ENCODE data around the gene RBM39.

GRCh38 chr20:35700625-35701148, 41.4 kb downstream of the RBM39 start:
- TF ChIP-seq ESRRA (IDR thresholded peaks at IDR 0.05; ENCODE audit: borderline replicate concordance, low read depth) (no peak), CTCF (IDR thresholded peaks at IDR 0.05 in 2 of 3, conservative IDR thresholded peaks at IDR 0.05 in 1 of 3; ENCODE audit: insufficient read depth in 2 of 3, low read depth in 1 of 3, low read length in 3 of 3) (no peak), SIN3A (IDR thresholded peaks at IDR 0.05; ENCODE audit: borderline replicate concordance in 2 of 2, control insufficient read depth in 1 of 2, low read depth in 2 of 2, low read length in 2 of 2) (no peak), ILK (tag; IDR thresholded peaks at IDR 0.05; ENCODE audit: borderline replicate concordance, low read depth) (no peak), BMI1 (IDR thresholded peaks at IDR 0.05; ENCODE audit: low read length) (no peak), SMAD3 (CRISPR knock-in tag; conservative IDR thresholded peaks at IDR 0.05) (no peak), ZZZ3 (IDR thresholded peaks at IDR 0.05) (no peak), TEAD4 (IDR thresholded peaks at IDR 0.05; ENCODE audit: low read length) (no peak), TEAD4 (CRISPR knock-in tag; IDR thresholded peaks at IDR 0.05; ENCODE audit: borderline replicate concordance) (no peak), USF1 (CRISPR knock-in tag; IDR thresholded peaks at IDR 0.05) (no peak), SAFB (IDR thresholded peaks at IDR 0.05; ENCODE audit: borderline replicate concordance, low read depth, low read length) (no peak), ZNF274 (IDR thresholded peaks at IDR 0.05; ENCODE audit: borderline replicate concordance, low read depth, low read length) (no peak), CBFB (CRISPR knock-in tag; IDR thresholded peaks at IDR 0.05) (no peak)
- TF ChIP-seq, protein P1, sequence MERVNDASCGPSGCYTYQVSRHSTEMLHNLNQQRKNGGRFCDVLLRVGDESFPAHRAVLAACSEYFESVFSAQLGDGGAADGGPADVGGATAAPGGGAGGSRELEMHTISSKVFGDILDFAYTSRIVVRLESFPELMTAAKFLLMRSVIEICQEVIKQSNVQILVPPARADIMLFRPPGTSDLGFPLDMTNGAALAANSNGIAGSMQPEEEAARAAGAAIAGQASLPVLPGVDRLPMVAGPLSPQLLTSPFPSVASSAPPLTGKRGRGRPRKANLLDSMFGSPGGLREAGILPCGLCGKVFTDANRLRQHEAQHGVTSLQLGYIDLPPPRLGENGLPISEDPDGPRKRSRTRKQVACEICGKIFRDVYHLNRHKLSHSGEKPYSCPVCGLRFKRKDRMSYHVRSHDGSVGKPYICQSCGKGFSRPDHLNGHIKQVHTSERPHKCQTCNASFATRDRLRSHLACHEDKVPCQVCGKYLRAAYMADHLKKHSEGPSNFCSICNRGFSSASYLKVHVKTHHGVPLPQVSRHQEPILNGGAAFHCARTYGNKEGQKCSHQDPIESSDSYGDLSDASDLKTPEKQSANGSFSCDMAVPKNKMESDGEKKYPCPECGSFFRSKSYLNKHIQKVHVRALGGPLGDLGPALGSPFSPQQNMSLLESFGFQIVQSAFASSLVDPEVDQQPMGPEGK (CRISPR knock-in tag; IDR thresholded peaks at IDR 0.05; ENCODE audit: borderline replicate concordance): no peak
- TF ChIP-seq, protein P2, sequence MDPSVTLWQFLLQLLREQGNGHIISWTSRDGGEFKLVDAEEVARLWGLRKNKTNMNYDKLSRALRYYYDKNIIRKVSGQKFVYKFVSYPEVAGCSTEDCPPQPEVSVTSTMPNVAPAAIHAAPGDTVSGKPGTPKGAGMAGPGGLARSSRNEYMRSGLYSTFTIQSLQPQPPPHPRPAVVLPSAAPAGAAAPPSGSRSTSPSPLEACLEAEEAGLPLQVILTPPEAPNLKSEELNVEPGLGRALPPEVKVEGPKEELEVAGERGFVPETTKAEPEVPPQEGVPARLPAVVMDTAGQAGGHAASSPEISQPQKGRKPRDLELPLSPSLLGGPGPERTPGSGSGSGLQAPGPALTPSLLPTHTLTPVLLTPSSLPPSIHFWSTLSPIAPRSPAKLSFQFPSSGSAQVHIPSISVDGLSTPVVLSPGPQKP (CRISPR knock-in tag; IDR thresholded peaks at IDR 0.05): no peak
